ENCODE results near the gene TSSK3.
A peak's percentile ranks its signal among the peaks of the same experiment; 100 is the strongest.

Gene TSSK3

GRCh38 chr1:32334864-32335534 lies 27.3 kb upstream of the TSSK3 start:
- peak overlapping the region; percentile 61 for H3K4me3 ChIP-seq (ENCODE audit: low read length)
- no peak for TF ChIP-seq ZNF274 (IDR thresholded peaks at IDR 0.05; ENCODE audit: low read depth, low read length)

- no peak for TF ChIP-seq ZNF274 (IDR thresholded peaks at IDR 0.05; ENCODE audit: low read depth, low read length)
- H3K4me3 ChIP-seq (ENCODE audit: low read length): peak overlapping the region; percentile 61
These were observed 26.9 kb upstream of the TSSK3 start for GRCh38 chr1:32335535-32335789.

GRCh38 chr1:32335790-32336590 lies 26.3 kb upstream of the TSSK3 start, which contains the start of gene MARCKSL1:
TSS of gene MARCKSL1 (minus strand) at chr1:32336233. CDS start at chr1:32336033, 200 bp downstream.
- TF ChIP-seq ZNF274 (IDR thresholded peaks at IDR 0.05; ENCODE audit: low read depth, low read length): no peak
- peak within 1 kb of the TSS; percentile 61 for H3K4me3 ChIP-seq (ENCODE audit: low read length)

GRCh38 chr1:32336591-32336932 lies 25.8 kb upstream of the TSSK3 start:
- no peak for TF ChIP-seq ZNF274 (IDR thresholded peaks at IDR 0.05; ENCODE audit: low read depth, low read length)
- H3K4me3 ChIP-seq (ENCODE audit: low read length): no peak overlapping the region; the same call in 1 of the 2 replicates

GRCh38 chr1:32336963-32337675 lies 25.2 kb upstream of the TSSK3 start:
- TF ChIP-seq ZNF274 (IDR thresholded peaks at IDR 0.05; ENCODE audit: low read depth, low read length): no peak
- no peak overlapping the region; the same call in 1 of the 2 replicates for H3K4me3 ChIP-seq (ENCODE audit: low read length)

- no peak overlapping the region; the same call in 1 of the 2 replicates for H3K4me3 ChIP-seq (ENCODE audit: low read length)
- TF ChIP-seq ZNF274 (IDR thresholded peaks at IDR 0.05; ENCODE audit: low read depth, low read length): no peak
These were observed 24.3 kb upstream of the TSSK3 start for GRCh38 chr1:32337855-32338636.

GRCh38 chr1:32338637-32339145 lies 23.6 kb upstream of the TSSK3 start:
- TF ChIP-seq ZNF274 (IDR thresholded peaks at IDR 0.05; ENCODE audit: low read depth, low read length): no peak
- no peak overlapping the region for H3K4me3 ChIP-seq (ENCODE audit: low read length)

- H3K4me3 ChIP-seq (ENCODE audit: low read length): no peak overlapping the region
- TF ChIP-seq ZNF274 (IDR thresholded peaks at IDR 0.05; ENCODE audit: low read depth, low read length): no peak
These were observed 22.9 kb upstream of the TSSK3 start for GRCh38 chr1:32339363-32339978.

- no peak overlapping the region for H3K4me3 ChIP-seq (ENCODE audit: low read length)
- TF ChIP-seq ZNF274 (IDR thresholded peaks at IDR 0.05; ENCODE audit: low read depth, low read length): no peak
These were observed 21.1 kb upstream of the TSSK3 start for GRCh38 chr1:32341186-32341757.

GRCh38 chr1:32341971-32342370 lies 20.4 kb upstream of the TSSK3 start:
- H3K4me3 ChIP-seq (ENCODE audit: low read length): no peak overlapping the region
- TF ChIP-seq ZNF274 (IDR thresholded peaks at IDR 0.05; ENCODE audit: low read depth, low read length): no peak

GRCh38 chr1:32342704-32343103 lies 19.6 kb upstream of the TSSK3 start:
- no peak for TF ChIP-seq ZNF274 (IDR thresholded peaks at IDR 0.05; ENCODE audit: low read depth, low read length)
- H3K4me3 ChIP-seq (ENCODE audit: low read length): no peak overlapping the region

- no peak for TF ChIP-seq ZNF274 (IDR thresholded peaks at IDR 0.05; ENCODE audit: low read depth, low read length)
- H3K4me3 ChIP-seq (ENCODE audit: low read length): no peak overlapping the region
These were observed 17.0 kb upstream of the TSSK3 start for GRCh38 chr1:32345289-32345827.

All from GM08714 (cell line).